GM18907 (cell line): Measurements from ENCODE around the gene IL13RA1.
"Not testable (repeated sequence)": the region's sequence is repeated elsewhere in the genome, so short reads cannot be mapped to it uniquely, and the experiment has no call there.

Source experiments
- ATAC-seq: cut with Tn5 transposase; IDR thresholded peaks from one replicate; pipeline ENCODE4 v1.9.1; 2021; ENCODE audit warnings: mild to moderate bottlenecking, moderate library complexity; ENCODE audit not compliant: unreplicated experiment

Gene IL13RA1

GRCh38 chrX:118772051-118772450 is 44.6 kb downstream of the IL13RA1 start:
- no peak for ATAC-seq

GRCh38 chrX:118773782-118774181 is 46.4 kb downstream of the IL13RA1 start:
- ATAC-seq = no peak

GRCh38 chrX:118779581-118779980 is 52.2 kb downstream of the IL13RA1 start:
- no peak for ATAC-seq

- no peak for ATAC-seq
Observed at GRCh38 chrX:118780509-118780908, 53.1 kb downstream of the IL13RA1 start.

- no peak for ATAC-seq
Observed at GRCh38 chrX:118780911-118781310, 53.5 kb downstream of the IL13RA1 start.

- ATAC-seq = no peak
Observed at GRCh38 chrX:118795528-118796280, 68.3 kb downstream of the IL13RA1 start.

- no peak for ATAC-seq
Observed at GRCh38 chrX:118802857-118803256, 75.5 kb downstream of the IL13RA1 start.

- ATAC-seq = peak; percentile 59
Observed at GRCh38 chrX:118807151-118808017, 80.0 kb downstream of the IL13RA1 start.

- ATAC-seq = not testable (repeated sequence)
Observed at GRCh38 chrX:118817257-118817656, 89.9 kb downstream of the IL13RA1 start.

GRCh38 chrX:118823263-118824172 is 96.1 kb downstream of the IL13RA1 start, which contains the start of gene ZCCHC12:
TSS of gene ZCCHC12 (plus strand) at chrX:118823824. CDS start at chrX:118825245, 1,421 bp downstream.
- ATAC-seq = no peak

- no peak for ATAC-seq
Observed at GRCh38 chrX:118824173-118824730, 96.8 kb downstream of the IL13RA1 start.

- ATAC-seq = no peak
Observed at GRCh38 chrX:118825227-118825626, 97.8 kb downstream of the IL13RA1 start.

GRCh38 chrX:118839334-118839958 is 112.0 kb downstream of the IL13RA1 start:
- ATAC-seq = peak; percentile 51
